ENCODE data around the gene INHA. TPM values are rescaled to one million over a fixed set of nuclear protein-coding genes. Genes with fewer than 3 reads are reported as not detected.
A peak's percentile ranks its signal among the peaks of the same experiment; 100 is the strongest.

Gene INHA
- total and polyA plus RNA-seq, 12 donors, result 18.9 to 704 (median 43.1) TPM

DNA sequence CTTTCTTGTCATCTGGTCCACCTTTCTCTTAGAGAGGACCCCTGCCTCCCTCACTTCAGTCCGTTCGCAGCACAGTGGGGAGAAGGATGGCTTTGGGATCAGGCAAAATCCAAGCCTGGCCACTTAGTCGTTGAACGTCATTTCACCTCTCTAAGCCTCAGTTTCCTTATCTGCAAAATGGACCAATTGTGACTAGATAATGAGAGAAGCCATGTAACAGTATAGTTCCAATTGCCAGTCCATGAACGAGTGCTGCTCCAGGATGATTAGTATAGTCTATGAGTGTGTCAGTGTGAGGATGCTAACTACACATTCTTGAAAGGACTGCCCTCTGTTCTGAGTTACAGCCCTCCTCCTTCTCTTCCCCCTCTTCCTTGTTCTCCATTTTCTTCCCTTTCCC lies 1.1 kb downstream of the INHA start:
- H3K4me1 ChIP-seq (replicated peaks in 1 of 2), result peaks cover 10 to 16% of the 10 kb centered on the region in 2 donors
- DNase-seq, result no peak
- 66 to 78% (median 71%) methylated on average over 5 of the region's 5 CpGs for WGBS, 4 donors
- intact Hi-C loops (cut with DNase I), result no loop called here
- peak overlapping the region in 1 of 5 donors; percentile 92 for H3K27ac ChIP-seq
- H3K36me3 ChIP-seq (replicated peaks in 1 of 2), result peaks cover 0 to under 1% of the 10 kb centered on the region in 2 donors
- TF ChIP-seq, protein P1, sequence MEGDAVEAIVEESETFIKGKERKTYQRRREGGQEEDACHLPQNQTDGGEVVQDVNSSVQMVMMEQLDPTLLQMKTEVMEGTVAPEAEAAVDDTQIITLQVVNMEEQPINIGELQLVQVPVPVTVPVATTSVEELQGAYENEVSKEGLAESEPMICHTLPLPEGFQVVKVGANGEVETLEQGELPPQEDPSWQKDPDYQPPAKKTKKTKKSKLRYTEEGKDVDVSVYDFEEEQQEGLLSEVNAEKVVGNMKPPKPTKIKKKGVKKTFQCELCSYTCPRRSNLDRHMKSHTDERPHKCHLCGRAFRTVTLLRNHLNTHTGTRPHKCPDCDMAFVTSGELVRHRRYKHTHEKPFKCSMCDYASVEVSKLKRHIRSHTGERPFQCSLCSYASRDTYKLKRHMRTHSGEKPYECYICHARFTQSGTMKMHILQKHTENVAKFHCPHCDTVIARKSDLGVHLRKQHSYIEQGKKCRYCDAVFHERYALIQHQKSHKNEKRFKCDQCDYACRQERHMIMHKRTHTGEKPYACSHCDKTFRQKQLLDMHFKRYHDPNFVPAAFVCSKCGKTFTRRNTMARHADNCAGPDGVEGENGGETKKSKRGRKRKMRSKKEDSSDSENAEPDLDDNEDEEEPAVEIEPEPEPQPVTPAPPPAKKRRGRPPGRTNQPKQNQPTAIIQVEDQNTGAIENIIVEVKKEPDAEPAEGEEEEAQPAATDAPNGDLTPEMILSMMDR (IDR thresholded peaks at IDR 0.05), result no peak
- no peak for TF ChIP-seq POLR2A (IDR thresholded peaks at IDR 0.05)
- no peaks in the 10 kb centered on the region for H3K9me3 ChIP-seq (replicated peaks in 1 of 3)
- H3K27me3 ChIP-seq, result no peaks in the 10 kb centered on the region
- H3K4me3 ChIP-seq, result no peak overlapping the region

DNA sequence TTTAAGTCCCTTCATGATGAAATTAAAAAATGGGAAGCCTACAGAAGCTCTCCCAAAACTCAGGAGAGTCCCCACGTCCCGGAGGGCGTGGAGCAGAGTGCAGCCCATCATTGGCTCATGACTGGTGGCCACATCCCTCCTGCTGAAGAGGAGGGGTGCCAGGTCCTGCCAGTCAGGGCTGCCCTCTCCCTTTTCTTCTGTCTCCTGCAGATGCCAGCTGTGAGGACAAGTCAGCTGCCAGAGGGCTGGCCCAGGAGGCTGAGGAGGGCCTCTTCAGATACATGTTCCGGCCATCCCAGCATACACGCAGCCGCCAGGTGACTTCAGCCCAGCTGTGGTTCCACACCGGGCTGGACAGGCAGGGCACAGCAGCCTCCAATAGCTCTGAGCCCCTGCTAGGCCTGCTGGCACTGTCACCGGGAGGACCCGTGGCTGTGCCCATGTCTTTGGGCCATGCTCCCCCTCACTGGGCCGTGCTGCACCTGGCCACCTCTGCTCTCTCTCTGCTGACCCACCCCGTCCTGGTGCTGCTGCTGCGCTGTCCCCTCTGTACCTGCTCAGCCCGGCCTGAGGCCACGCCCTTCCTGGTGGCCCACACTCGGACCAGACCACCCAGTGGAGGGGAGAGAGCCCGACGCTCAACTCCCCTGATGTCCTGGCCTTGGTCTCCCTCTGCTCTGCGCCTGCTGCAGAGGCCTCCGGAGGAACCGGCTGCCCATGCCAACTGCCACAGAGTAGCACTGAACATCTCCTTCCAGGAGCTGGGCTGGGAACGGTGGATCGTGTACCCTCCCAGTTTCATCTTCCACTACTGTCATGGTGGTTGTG lies 2.6 kb downstream of the INHA start:
- TF ChIP-seq POLR2A (IDR thresholded peaks at IDR 0.05), result no peak
- TF ChIP-seq, protein P1 (IDR thresholded peaks at IDR 0.05), result no peak
- intact Hi-C loops (cut with DNase I), result no loop called here
- H3K9me3 ChIP-seq (replicated peaks in 1 of 3), result no peaks in the 10 kb centered on the region
- H3K27ac ChIP-seq, result no peak overlapping the region
- H3K4me1 ChIP-seq (replicated peaks in 1 of 2), result peaks cover 7 to 16% of the 10 kb centered on the region in 2 donors
- H3K27me3 ChIP-seq, result no peaks in the 10 kb centered on the region
- DNase-seq, result peak in 2 of 7 donors; percentile 54 to 60
- 86 to 92% (median 89%) methylated on average over 8 to 22 of the region's 22 CpGs for WGBS, 4 donors
- H3K36me3 ChIP-seq (replicated peaks in 1 of 2), result no peaks in the 10 kb centered on the region
- no peak overlapping the region for H3K4me3 ChIP-seq

DNA sequence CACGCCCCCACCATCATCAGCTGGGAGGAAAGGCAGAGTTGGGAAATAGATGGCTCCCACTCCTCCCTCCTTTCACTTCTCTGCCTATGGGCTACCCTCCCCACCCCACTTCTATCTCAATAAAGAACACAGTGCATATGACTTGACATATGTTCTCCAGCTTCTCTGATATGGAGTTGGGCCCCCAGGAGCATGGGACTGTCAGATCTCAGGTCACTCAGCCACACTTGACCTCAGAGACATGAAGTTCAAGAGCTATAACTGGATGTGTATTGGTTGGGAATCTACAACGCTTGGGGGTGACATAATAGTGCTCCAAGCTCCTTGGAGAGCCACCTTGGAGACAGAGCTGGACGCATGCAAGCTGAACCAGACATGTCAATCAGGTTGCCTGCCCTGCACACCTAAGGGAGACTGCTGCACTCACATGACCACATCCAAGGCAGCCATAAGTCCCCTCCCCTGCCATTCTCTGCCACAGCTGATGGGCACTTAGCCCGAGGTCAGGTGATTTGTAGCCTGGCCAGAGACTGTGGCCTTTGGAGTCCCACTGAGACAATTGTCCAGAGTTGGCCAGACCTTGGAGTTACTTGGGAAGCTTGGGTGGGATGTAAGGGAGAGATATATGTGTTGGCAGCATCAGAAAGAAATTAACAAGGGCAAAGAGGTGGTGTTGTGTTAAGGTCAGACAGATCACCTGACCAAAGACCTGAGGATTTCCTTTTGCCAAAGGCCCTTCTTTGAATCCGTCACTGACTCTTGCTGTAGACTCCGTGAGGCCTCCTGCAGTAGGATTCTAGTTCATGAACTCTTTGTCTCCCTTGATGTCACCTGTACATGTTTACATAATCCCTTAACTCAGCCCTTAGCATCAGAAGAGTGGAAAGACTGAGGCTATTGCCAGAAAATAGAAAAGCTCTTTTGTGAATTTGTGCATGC lies 3.7 kb downstream of the INHA start:
- H3K4me3 ChIP-seq, result no peak overlapping the region
- 68 to 77% (median 72%) methylated on average over 4 to 6 of the region's 6 CpGs for WGBS, 4 donors
- H3K27me3 ChIP-seq, result no peaks in the 10 kb centered on the region
- no peaks in the 10 kb centered on the region for H3K9me3 ChIP-seq (replicated peaks in 1 of 3)
- no peak for DNase-seq
- no peaks in the 10 kb centered on the region for H3K36me3 ChIP-seq (replicated peaks in 1 of 2)
- H3K4me1 ChIP-seq (replicated peaks in 1 of 2), result peaks cover 0 to 11% of the 10 kb centered on the region in 2 donors
- intact Hi-C loops (cut with DNase I), result no loop called here
- H3K27ac ChIP-seq, result no peak overlapping the region
- TF ChIP-seq, protein P1 (IDR thresholded peaks at IDR 0.05), result no peak
- TF ChIP-seq POLR2A (IDR thresholded peaks at IDR 0.05), result no peak

All from adrenal gland (tissue), 12 donors.